HepG2 (cell line): ENCODE measurements around the gene KCNH1. TPM values are rescaled to one million over a fixed set of nuclear protein-coding genes. Genes with fewer than 3 reads are reported as not detected.

Experiments used
- BHLHE40 ChIP-seq: IDR thresholded peaks from 2 replicates; pipeline ENCODE4 v1.6.1; 2011; ENCODE audit warnings: low read length, improper control_type of control experiment
- BORCS8-MEF2B ChIP-seq: sonication (generic); formaldehyde crosslinking; IDR thresholded peaks from 2 replicates; pipeline ENCODE4 v1.8.0; 2022; ENCODE audit warnings: mild to moderate bottlenecking, missing genetic modification reagents
- DMAP1 ChIP-seq: IDR thresholded peaks from 2 replicates; pipeline ENCODE4 v1.6.1; 2016
- FIP1L1 ChIP-seq: fragments of 200-400 bp; formaldehyde crosslinking; IDR thresholded peaks from 2 replicates; pipeline ENCODE4 v1.6.1; 2018; ENCODE audit warnings: low read depth, mild to moderate bottlenecking, low read length, moderate library complexity, borderline replicate concordance; ENCODE audit not compliant: insufficient read depth
- HCFC1 ChIP-seq: fragments of 150-350 bp; IDR thresholded peaks from 2 replicates; pipeline ENCODE4 v1.6.1; 2014; ENCODE audit warnings: low read depth, low read length
- MYC ChIP-seq: sonication (generic); formaldehyde crosslinking; IDR thresholded peaks from 2 replicates; pipeline ENCODE4 v1.9.0; 2021; ENCODE audit warnings: missing genetic modification reagents, borderline replicate concordance
- TARDBP ChIP-seq: sonication (generic); formaldehyde crosslinking; IDR thresholded peaks from 2 replicates; pipeline ENCODE4 v1.8.0; 2022; ENCODE audit warnings: mild to moderate bottlenecking, missing genetic modification reagents
- ZFX ChIP-seq: sonication (generic); formaldehyde crosslinking; IDR thresholded peaks from 2 replicates; pipeline ENCODE4 v1.4.0; 2020; ENCODE audit warnings: mild to moderate bottlenecking, low read depth, missing genetic modification reagents, moderate library complexity
- ZNF160 ChIP-seq: sonication (generic); formaldehyde crosslinking; IDR thresholded peaks from 2 replicates; pipeline ENCODE4 v1.8.0; 2022; ENCODE audit warnings: mild to moderate bottlenecking, inconsistent platforms, missing genetic modification reagents
- ZNF296 ChIP-seq: sonication (generic); formaldehyde crosslinking; conservative IDR thresholded peaks from 2 replicates; pipeline ENCODE4 v1.5.0; 2020; ENCODE audit warnings: mild to moderate bottlenecking, missing genetic modification reagents
- ZNF30 ChIP-seq: sonication (generic); formaldehyde crosslinking; IDR thresholded peaks from 2 replicates; pipeline ENCODE4 v1.5.0; 2020; ENCODE audit warnings: mild to moderate bottlenecking, missing genetic modification reagents
- ZNF329 ChIP-seq: sonication (generic); formaldehyde crosslinking; IDR thresholded peaks from 2 replicates; pipeline ENCODE4 v1.9.0; 2021; ENCODE audit warnings: low read depth, mild to moderate bottlenecking, missing genetic modification reagents
- ZNF468 ChIP-seq: sonication (generic); formaldehyde crosslinking; IDR thresholded peaks from 2 replicates; pipeline ENCODE4 v1.8.0; 2022; ENCODE audit warnings: mild to moderate bottlenecking, moderate library complexity, missing genetic modification reagents
- polyA plus RNA-seq, 8 experiments: library from polyadenylated mRNA; depleted of rRNA in 3 of 8; stranded (reverse) in 7 of 8; unstranded in 1 of 8; fragments of >200 nt; fragmentation: Illumina TruSeq in 4 of 8; extraction: Trizol in 4 of 8; gene quantifications; 2 replicates each; pipeline versions ENCODE4 v1.2.1 to v1.2.3, GENCODE V29; 2011 to 2016; ENCODE audit warnings: low read depth in 4 of 8, missing spikeins in 1 of 8, mixed read lengths in 1 of 8; ENCODE audit not compliant: insufficient read depth in 1 of 8
- total RNA-seq, 5 experiments: library from RNA; depleted of rRNA; stranded (reverse); fragments of >200 nt; fragmentation: Illumina TruSeq; extraction: Trizol; gene quantifications; 2 replicates each; pipeline ENCODE4 v1.2.3, GENCODE V29; 2016; ENCODE audit warnings: low read depth in 1 of 5
- TF ChIP-seq, protein P1 (sequence below): IDR thresholded peaks from 2 replicates; pipeline ENCODE4 v1.6.1; 2016; ENCODE audit warnings: missing compliant biosample characterization, missing genetic modification reagents, borderline replicate concordance
- TF ChIP-seq, protein P2 (sequence below): sonication (generic); formaldehyde crosslinking; IDR thresholded peaks from 2 replicates; pipeline ENCODE4 v1.5.1; 2020; ENCODE audit warnings: mild to moderate bottlenecking, missing genetic modification reagents, moderate library complexity
- TF ChIP-seq, protein P3 (sequence below): sonication (generic); formaldehyde crosslinking; IDR thresholded peaks from 2 replicates; pipeline ENCODE4 v1.4.0; 2020; ENCODE audit warnings: missing genetic modification reagents

KCNH1 gene
- total and polyA plus RNA-seq, 2 of the 13 experiments (the other 11 are each of a cell fraction or from before 2014, with no cell fraction given), result not detected

- TF ChIP-seq ZNF30 (CRISPR knock-in tag), result no peak
- no peak for TF ChIP-seq HCFC1
- TF ChIP-seq ZFX (CRISPR knock-in tag), result peak; percentile 55; the same call in 1 of the 2 replicates
- TF ChIP-seq, protein P1, sequence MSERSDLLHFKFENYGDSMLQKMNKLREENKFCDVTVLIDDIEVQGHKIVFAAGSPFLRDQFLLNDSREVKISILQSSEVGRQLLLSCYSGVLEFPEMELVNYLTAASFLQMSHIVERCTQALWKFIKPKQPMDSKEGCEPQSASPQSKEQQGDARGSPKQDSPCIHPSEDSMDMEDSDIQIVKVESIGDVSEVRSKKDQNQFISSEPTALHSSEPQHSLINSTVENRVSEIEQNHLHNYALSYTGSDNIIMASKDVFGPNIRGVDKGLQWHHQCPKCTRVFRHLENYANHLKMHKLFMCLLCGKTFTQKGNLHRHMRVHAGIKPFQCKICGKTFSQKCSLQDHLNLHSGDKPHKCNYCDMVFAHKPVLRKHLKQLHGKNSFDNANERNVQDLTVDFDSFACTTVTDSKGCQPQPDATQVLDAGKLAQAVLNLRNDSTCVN (CRISPR knock-in tag), result no peak
- no peak for TF ChIP-seq ZNF329 (CRISPR knock-in tag)
- peak; percentile 47; the same call in 1 of the 2 replicates for TF ChIP-seq BHLHE40
- TF ChIP-seq, protein P2, sequence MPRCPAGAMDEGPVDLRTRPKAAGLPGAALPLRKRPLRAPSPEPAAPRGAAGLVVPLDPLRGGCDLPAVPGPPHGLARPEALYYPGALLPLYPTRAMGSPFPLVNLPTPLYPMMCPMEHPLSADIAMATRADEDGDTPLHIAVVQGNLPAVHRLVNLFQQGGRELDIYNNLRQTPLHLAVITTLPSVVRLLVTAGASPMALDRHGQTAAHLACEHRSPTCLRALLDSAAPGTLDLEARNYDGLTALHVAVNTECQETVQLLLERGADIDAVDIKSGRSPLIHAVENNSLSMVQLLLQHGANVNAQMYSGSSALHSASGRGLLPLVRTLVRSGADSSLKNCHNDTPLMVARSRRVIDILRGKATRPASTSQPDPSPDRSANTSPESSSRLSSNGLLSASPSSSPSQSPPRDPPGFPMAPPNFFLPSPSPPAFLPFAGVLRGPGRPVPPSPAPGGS (CRISPR knock-in tag), result 0 out of 2 replicates have a peak, but pooled peaks have one; percentile 37
- peak; percentile 66; the same call in 1 of the 2 replicates for TF ChIP-seq BORCS8-MEF2B (CRISPR knock-in tag)
- TF ChIP-seq TARDBP, result no peak
- no peak for TF ChIP-seq ZNF160 (CRISPR knock-in tag)
- no peak for TF ChIP-seq ZNF296 (CRISPR knock-in tag)
- TF ChIP-seq DMAP1, result no peak
- no peak for TF ChIP-seq ZNF468 (CRISPR knock-in tag)
- TF ChIP-seq, protein P3, sequence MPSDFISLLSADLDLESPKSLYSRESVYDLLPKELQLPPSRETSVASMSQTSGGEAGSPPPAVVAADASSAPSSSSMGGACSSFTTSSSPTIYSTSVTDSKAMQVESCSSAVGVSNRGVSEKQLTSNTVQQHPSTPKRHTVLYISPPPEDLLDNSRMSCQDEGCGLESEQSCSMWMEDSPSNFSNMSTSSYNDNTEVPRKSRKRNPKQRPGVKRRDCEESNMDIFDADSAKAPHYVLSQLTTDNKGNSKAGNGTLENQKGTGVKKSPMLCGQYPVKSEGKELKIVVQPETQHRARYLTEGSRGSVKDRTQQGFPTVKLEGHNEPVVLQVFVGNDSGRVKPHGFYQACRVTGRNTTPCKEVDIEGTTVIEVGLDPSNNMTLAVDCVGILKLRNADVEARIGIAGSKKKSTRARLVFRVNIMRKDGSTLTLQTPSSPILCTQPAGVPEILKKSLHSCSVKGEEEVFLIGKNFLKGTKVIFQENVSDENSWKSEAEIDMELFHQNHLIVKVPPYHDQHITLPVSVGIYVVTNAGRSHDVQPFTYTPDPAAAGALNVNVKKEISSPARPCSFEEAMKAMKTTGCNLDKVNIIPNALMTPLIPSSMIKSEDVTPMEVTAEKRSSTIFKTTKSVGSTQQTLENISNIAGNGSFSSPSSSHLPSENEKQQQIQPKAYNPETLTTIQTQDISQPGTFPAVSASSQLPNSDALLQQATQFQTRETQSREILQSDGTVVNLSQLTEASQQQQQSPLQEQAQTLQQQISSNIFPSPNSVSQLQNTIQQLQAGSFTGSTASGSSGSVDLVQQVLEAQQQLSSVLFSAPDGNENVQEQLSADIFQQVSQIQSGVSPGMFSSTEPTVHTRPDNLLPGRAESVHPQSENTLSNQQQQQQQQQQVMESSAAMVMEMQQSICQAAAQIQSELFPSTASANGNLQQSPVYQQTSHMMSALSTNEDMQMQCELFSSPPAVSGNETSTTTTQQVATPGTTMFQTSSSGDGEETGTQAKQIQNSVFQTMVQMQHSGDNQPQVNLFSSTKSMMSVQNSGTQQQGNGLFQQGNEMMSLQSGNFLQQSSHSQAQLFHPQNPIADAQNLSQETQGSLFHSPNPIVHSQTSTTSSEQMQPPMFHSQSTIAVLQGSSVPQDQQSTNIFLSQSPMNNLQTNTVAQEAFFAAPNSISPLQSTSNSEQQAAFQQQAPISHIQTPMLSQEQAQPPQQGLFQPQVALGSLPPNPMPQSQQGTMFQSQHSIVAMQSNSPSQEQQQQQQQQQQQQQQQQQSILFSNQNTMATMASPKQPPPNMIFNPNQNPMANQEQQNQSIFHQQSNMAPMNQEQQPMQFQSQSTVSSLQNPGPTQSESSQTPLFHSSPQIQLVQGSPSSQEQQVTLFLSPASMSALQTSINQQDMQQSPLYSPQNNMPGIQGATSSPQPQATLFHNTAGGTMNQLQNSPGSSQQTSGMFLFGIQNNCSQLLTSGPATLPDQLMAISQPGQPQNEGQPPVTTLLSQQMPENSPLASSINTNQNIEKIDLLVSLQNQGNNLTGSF (CRISPR knock-in tag), result peak; percentile 85; the same call in 1 of the 2 replicates
- no peak for TF ChIP-seq FIP1L1
- no peak for TF ChIP-seq MYC (CRISPR knock-in tag)
Observed at GRCh38 chr1:211133836-211134669, at the start of gene KCNH1 (continued).
